HT-29 (cell line): ENCODE results near the gene HCLS1. TPM values are rescaled to one million over a fixed set of nuclear protein-coding genes. Genes with fewer than 3 reads are reported as not detected.
"Not testable (repeated sequence)": the region's sequence is repeated elsewhere in the genome, so short reads cannot be mapped to it uniquely, and the experiment has no call there.

Experiments used
- DNase-seq: peaks from one replicate; pipeline ENCODE4 v3.0.0-alpha.2; 2015; ENCODE audit warnings: low spot score
- total RNA-seq: library from RNA; depleted of rRNA; stranded (reverse); fragments of >200 nt; shearing (Covaris generic); gene quantifications from 2 replicates; pipeline ENCODE4 v1.2.3, GENCODE V29; 2014

The HCLS1 gene
- total RNA-seq, 1 experiment from 2014 or later: 0.18 TPM

DNA sequence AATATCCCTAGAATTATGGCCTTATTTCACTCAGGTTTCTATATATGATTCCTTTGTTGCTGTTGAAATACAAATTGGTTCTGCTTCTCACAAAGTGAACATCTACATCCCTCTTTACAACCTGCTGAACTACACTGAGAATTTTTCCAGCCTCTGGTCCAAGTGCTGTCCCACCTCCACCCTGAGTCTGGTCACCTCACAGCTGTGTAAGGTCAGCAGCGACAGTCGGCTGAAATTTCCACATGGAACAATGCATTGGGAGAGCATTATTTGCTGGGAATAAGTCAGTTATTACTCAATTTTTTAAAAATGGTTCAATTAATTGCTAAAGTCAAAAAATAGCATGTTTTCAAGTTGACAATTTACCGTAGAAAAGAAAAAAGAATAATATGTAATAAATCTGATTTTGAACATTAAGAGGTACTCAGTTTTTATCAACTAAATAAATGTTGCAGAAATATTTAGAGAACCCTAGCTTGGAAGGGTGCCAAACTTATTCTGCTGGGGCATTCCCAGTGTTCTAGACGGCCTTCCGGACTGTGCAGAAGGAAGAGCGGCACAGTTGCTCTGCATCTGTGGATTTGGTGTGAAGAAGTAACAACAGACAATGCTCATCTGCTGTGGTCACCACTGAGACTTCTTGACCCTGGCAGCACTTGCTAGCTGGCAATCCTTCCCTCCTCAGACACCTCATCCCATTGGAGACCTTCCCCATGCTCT is 1.8 kb downstream of the HCLS1 start:
- DNase-seq: no peak

DNA sequence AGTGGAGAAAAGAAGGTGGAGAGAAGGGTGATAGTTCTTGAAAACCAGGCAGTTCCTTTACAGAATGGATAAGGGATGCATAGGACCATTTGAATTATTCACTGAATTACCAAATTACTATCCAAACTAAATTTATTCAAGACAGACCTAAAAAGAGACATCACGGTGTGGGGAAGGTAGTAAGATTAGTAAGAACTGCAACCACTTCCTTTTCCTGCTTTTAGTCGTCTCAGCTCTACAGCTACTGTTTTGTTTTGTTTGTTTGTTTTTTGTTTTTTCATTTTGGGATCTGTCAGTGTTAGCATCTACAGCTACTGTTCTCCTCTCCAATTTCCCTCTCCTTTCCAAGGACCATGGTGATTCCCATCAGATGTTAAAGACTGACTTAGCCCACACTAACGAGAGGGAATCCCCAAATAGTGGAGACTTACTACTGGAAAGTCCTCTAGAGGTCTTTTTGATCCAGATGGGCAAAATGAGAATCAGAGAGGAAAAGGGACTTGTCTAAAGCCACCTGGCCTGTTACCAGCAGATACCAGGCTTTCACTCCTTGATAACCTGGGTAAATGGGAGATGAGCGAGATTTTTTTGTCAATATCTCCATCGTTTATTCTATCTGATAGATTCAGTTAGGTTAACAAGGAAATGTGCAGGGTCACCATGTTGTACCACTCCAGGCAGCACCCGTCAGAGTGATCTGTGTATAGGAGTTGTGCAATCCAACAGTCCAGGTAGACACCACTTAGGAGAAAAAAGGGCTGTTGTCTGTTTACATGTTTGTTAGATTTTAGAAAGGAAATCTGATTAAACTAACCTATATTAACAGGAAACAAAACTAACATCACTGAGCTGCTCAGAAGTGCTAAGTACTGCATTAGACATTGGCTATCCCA is 6.0 kb downstream of the HCLS1 start:
- no peak for DNase-seq

DNA sequence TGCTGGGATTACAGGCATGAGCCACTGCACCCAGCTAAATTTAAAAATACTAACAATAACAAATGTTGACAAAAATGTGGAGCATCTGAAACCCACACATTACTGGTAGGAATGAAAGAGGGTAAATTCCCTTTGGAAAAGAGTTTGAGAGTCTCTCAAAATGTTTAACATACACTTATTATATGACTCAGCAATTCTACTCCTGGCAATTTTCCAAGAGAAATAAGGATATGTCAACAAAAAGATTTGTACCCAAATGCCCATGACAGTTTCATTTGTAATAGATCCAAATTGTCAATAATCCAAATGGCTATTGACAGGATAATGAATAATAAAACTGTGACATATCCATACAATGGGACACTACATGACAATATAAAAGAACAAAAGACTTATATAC is 9.0 kb downstream of the HCLS1 start:
- peak; percentile 45 for DNase-seq

DNA sequence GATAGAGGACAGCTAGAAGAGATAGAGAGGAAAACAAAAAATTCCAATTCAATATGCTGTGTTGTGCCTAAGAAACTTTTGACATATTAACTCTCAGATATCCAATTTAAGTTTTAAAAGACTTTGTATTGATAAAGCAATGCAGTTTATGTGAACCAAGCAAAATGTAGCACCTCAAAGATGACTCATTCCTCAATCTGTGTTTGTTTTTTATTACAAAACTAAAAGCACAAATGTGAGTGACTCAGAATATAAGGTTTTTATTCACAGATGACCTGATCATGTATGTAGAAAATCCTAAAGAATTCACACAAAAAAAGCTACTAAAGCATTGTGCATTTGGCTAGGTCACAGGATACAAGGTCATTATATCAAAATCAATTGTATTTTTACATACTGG is 11.1 kb downstream of the HCLS1 start:
- no peak for DNase-seq

DNA sequence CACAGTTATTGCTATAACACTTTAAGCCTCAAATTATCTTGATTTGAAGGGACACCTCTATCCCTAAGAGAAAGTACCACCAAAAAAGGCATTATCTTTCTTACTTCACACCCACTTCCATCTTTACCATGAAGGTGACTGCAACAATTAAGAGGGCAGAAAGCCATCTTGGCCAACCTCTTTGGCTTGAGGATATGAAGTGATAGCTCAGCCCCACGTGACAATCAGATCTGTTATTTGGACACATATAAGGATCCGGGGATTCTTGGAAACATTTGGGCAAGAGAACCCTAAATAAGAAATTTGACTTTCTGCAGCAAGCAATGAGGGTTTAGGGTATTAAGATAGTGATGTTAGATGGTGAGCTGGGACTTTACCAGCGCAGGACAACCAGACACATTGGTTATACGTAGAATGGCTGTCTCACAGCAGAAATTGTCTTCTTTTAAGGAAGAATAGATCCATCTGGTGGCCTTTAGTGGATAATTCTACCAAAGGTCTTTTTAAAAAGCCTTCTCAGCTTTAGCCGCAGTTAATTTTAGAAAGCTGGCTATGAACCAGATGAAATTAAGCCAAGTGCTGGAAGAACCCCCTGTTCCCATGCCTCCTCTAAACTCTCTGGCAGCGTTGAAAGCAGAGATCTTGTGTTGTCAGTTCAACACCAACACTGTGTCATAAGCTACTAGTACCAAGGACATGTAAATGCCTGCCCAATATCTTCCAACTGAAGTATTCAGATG is 12.3 kb downstream of the HCLS1 start:
- no peak for DNase-seq

DNA sequence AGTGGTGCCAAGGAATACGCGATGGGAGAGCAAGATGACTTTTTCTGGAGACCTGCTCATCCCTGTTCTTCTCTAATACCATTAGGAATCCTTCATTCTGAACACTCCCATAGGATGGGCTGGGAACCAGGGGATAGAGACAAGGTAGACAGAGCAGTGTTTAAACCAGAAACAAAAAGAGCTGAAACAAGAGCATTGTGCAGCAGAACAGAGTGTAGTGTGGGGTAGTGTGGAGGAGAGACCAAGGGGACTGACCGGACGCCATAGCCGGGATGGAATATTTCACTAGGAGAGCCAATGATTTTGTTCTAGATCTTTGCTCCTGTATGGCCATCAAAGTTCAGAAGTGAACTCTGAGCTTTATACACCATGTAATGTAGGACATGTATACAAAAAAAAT is 15.6 kb downstream of the HCLS1 start:
- no peak for DNase-seq

DNA sequence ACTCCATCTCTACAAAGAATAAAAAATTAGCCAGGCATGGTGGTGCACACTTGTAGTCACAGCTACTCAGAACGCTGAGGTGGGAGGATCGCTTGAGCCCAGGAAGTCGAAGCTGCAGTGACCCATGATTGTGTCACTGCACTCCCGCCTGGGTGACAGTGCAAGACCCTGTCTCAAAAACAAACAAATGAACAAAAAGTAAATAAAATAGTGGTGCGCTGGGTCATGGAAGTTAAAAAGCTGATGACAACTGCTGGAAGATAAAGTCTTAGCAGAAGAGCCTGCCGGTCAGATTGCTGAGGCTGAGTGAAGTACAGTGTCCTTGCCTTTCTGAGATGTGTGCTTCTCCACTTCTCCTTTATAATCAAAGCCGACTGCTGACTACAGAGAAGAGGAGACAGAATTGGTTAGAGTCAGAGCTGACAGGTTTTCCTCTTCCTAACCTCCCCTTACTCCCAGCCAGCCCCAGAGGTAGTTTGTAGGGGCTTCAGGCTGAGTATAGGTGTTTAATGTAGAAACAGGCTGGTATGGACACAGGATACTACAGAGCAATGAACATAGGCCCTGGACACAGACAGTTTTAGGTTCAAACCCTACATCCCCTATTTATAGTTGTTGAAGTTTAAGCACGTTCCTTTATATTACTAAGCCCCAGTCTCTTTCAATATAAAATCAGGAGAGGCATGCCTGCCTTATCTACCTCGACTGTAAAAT is 17.9 kb downstream of the HCLS1 start:
- no peak for DNase-seq

DNA sequence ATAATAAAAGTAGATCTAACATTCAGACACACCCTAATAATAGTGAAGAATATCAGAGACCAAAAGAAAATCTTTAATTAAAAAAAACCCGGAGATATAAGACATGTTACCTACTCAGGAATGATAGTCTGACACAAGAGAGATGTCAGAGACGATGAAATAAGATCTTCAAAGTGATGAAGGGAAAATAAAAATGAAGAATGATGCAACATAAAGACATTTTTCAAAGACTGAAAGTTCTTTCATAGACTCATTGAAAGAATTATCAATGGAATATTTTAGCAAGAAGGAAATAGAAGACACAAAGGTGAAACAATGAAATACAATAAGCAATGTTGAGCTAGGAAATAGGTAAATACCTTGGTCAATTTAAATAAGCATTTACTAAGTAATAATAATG is 19.6 kb downstream of the HCLS1 start:
- DNase-seq: no peak

DNA sequence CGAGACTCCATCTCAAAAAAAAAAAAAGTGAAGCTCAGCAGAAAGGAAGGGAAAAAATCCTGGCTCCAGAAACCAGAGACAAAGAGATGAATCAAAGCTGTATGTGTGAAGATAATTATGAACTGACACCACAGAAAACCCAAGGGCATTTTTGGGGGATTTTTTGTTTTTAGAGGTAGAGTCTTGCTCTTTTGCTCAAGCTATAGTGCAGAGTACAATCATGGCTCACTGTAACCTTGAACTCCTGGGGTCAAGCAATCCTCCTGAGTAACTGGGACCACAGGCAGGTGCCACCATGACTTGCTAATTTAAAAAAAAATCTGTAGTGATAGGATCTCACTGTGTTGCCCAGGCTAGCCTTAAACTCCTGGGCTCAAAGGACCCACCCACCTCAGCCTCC is 22.8 kb downstream of the HCLS1 start:
- DNase-seq: no peak

DNA sequence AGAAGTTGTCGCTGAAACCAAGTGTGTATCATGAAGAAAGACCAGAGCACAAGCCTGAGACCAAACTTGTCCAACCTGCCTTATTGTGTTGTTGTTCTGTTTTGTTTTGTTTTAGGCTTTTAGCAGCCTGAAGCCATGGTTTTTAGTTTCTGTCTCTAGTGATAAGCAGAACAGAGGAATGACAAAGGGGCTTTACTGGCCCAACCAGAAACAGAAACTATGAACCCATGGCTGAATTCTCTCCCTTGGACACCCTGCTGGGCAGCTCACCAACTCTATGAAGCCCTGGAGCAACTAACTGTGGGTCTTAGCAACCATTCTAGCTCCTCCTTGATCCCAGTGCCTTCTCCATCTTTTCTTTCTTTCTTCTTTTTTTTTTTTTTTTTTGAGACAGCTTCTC is 30.3 kb downstream of the HCLS1 start:
- DNase-seq: no peak

DNA sequence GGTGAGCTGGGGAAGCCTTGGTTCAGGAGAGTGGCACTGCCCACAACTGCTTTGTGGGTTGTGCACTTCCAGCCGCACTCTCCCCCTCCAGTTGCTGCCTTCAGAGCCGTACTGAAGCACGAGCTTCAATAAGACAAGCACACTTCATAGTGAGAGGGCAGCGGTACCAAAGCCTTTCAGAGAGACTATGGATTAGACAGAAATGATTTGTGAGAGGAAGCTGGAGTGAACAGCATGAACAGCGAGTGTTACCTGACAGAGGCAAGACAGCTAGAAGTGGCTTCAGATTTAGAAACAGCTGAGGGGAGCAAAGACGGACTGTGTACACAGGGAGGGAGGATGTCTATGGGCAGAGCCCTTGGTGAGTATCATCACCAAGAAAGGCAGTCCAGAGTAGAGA is 31.1 kb downstream of the HCLS1 start:
- no peak for DNase-seq

DNA sequence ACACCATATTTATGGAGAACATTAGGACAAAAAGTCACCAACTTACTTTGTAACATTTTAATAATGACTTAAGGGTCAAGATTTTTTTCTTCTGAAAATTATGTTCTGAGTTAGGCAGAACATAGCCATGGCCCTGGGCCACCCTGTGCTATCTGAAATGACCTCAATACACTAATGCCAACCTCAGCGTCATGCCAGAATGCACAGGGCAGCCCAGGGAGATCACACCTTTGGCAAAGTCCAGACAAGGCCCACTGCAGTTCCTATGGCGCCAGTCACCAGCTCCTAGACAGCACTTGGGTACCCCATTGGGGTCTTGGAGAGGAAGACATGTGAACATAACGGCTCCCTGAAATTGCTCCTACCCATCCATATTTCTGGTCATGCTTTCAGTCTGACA is 33.1 kb downstream of the HCLS1 start:
- DNase-seq: no peak

DNA sequence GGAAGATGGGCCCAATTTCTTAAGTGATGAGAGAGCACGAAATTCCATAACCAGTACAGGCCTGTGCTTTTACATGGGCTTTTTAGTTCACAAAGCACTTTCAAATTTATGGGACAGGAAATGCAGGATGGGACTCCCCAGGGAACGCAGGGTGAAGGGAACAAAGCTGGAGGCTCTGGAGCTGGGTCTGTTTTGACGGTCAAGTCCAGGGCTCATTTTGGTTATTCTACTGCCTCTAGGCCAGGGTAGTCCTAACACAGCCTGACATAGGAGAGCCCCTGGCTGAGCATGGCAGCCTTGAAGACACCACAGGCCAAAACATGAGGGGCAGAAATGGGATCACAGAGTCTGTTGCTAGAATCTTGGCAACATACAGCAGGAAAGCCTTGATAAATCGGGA is 33.5 kb downstream of the HCLS1 start:
- no peak for DNase-seq

DNA sequence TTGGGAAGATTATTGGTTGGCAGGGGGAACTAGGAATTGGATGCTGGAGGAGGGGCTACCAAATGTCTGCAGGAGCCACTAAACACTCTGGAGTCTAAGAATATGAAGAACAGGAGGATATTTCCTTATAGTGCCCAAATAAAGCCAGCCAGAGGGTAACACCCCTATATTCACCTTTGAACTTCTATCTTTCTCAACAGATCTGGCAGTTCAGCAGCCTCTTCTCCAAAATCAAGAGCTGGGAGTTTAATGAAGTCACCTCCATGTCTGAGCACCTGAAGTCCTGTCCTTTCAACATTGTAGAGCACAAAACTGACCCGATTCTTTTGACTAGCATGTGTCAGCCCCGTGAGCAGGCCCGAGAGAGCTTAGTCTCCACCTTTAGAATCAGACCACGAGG is 34.2 kb downstream of the HCLS1 start:
- DNase-seq: no peak

DNA sequence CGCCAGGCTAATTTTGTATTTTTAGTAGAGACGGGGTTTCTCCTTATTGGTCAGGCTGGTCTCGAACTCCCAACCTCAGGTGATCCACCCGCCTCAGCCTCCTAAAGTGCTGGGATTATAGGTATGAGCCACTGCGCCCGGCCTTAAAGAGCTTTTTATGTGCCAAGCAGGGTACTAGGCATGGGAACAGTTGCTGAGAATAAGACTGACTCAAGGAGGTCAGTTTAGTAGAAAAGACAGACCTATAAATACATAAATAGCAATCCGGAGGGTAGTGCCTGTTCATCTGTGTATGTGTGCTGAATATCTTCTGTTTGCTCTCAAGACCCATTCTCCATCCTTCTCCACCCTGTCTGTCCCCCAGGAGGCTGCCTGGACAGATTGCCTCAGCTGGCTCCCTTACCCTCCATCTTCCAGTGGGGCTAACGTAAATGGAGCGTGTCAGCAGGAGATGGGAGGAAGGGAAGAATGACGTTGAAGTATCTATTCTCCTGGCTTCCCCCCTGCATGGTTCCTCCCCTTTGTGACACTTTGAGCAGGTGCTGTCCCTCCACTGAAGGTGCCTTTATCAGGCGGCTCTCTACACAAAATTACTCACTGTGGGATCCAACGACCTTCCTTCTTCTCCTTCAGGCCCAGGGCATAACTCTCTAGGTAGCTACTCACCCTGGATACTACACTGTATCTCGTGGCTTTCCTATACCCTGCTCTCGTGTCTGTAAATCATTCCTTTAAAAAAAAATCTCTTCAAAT is 36.4 kb downstream of the HCLS1 start:
- no peak for DNase-seq

DNA sequence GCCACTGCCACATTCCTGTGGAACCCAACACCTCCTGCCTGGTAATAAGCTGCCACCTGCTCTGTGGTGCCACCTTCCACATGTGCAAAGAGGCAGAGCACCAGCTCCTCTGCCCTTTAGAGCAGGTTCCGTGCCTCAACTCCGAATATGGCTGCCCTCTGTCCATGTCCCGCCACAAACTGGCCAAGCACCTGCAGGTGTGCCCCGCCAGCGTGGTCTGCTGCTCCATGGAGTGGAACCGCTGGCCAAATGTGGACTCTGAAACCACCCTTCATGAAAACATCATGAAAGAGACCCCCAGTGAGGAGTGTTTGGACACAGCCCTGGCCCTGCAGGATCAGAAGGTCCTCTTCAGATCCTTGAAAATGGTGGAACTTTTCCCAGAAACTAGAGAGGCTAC is 39.2 kb downstream of the HCLS1 start:
- no peak for DNase-seq

DNA sequence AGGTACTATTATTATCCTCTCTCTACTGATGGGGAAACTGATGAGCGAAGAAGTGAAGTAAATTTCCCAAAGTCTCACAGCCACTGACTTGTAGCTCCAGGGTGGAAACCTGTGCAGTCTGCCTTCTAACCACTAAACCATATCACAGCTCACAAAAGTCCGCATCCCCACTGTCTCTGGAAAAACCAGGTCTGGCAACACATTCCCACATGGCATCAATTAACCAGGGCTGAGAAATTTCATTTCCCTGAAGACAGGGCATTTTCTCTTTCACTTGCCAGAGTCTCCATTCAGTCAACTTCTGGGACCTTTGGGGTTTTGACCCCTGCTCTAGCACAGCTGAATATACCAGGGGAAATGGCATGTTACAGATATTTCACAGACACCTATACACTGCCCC is 41.0 kb downstream of the HCLS1 start:
- DNase-seq: no peak

DNA sequence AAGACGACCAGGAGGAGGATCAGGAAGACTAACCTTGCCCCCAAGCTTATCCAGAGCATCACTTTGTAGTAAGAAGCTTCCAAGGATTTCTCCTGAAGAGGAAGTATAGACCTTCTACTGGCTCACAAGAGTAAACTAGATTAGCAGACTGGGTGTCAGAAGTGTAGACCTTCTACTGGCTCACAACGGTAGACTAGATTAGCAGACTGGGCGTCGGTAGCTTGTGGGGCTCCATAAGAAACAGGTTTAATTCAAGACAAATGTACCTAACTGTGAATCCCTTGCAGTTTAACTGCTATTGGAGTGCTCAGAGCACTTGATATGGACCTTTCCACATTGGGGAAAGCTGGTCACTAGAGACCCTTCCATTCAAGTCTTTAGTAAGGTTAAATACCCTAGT is 54.6 kb downstream of the HCLS1 start:
- no peak for DNase-seq

DNA sequence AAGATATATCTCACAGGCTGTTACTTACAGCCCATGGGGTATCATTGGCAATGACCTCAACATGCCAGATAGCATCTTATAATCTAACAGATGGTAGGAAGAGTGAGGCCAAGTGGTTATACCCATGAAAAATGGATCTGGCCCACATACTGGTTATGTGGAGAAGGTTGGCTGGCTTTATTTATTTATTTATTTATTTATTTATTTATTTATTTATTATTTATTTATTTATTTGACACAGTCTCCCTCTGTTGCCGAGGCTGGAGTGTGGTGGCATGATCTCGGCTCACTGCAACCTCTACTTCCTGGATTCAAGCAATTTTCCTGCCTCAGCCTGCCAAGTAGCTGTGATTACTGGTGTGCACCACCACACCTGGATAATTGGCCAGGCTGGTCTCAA is 55.9 kb downstream of the HCLS1 start:
- DNase-seq: no peak

DNA sequence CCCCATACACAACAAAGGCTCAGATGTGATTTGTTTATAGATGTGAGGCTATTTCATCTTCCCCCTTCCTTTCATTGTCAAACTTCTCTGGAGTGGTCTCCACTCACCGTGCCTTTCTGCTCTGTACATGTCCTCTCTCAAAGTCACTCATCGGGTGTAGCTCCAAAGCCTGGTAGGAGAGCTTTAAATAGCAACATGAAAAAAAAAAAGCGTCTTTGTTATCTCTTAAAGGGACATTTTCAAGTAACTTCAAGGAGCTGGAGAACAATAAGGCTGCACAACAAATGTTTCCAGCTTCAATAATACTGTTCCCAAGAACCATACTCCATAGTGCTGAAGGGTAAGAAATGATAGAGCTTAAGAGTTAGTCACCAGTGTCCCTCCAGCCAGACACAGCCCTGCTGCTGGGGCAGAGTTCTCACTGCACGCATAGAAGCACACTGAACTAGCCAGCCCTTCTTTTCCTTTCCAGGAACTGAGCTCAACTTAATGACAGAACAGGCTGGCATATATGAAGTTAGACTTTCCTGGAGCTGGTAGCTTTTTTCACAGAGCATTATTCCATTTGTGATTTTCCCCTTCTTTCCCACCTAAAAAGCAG is 59.4 kb downstream of the HCLS1 start:
- no peak for DNase-seq

DNA sequence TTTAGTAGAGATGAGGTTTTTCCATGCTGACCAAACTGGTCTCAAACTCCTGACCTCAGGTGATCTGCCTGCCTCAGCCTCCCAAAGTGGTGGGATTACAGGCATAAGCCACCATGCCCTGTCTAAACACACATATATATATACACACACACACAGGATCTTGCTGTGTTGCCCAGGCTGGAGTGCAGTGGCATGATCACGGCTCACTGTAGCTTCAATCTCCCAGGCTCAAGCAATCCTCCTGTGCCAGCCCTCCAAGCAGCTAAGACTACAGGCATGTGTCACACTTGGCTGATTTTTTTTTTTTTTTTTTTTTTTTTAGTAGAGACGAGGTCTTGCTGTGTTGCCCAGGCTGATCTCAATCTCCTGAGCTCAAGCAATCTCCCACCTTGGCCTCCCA is 60.8 kb downstream of the HCLS1 start:
- DNase-seq: not testable (repeated sequence)
